ENCODE data around the gene ACSS1. TPM values are rescaled to one million over a fixed set of nuclear protein-coding genes. Genes with fewer than 3 reads are reported as not detected.

The ACSS1 gene
- total RNA-seq, 1 experiment from 2014 or later, result 1.5 TPM

- TF ChIP-seq NFATC4 (CRISPR knock-in tag; IDR thresholded peaks at IDR 0.05) (no peak), ZNF317 (CRISPR knock-in tag; IDR thresholded peaks at IDR 0.05; ENCODE audit: borderline replicate concordance, low read depth) (no peak)
Measured at GRCh38 chr20:25079171-25079570, 21.2 kb upstream of the ACSS1 start (continued).

- Mint-ChIP-seq H3K27ac (no peak overlapping the region), H3K27me3 (ENCODE audit: low read depth) (peaks cover 68% of the 10 kb centered on the region), H3K4me3 (no peak overlapping the region), H3K4me1 (peaks cover 18% of the 10 kb centered on the region), H3K36me3 (no peaks in the 10 kb centered on the region), H3K9me3 (peaks cover 1% of the 10 kb centered on the region; the same call in 1 of the 2 replicates)
- ATAC-seq (no peak), DNase-seq (ENCODE audit: low spot score) (no peak)
- POLR2A ChIA-PET, result interaction anchor here (0.7 kb wide), 1 partner anchor 695 kb away, joined by 5 read pairs; no protein-coding TSS in a partner anchor
- TF ChIP-seq ATF1 (CRISPR knock-in tag; IDR thresholded peaks at IDR 0.05), result no peak
- no peak for TF ChIP-seq HMGA2 (CRISPR knock-in tag; IDR thresholded peaks at IDR 0.05)
- TF ChIP-seq FOXJ3 (CRISPR knock-in tag; IDR thresholded peaks at IDR 0.05; ENCODE audit: borderline replicate concordance), result no peak
- no peak for TF ChIP-seq SOX15 (CRISPR knock-in tag; IDR thresholded peaks at IDR 0.05)
- TF ChIP-seq SP1 (CRISPR knock-in tag; conservative IDR thresholded peaks at IDR 0.05), result no peak
- TF ChIP-seq CTCF (IDR thresholded peaks at IDR 0.05), result no peak
- no peak for TF ChIP-seq HMGXB4 (CRISPR knock-in tag; IDR thresholded peaks at IDR 0.05)
- TF ChIP-seq STAT6 (CRISPR knock-in tag; conservative IDR thresholded peaks at IDR 0.05; ENCODE audit: low read depth), result no peak
- no peak for TF ChIP-seq JUN (CRISPR knock-in tag; IDR thresholded peaks at IDR 0.05)
- no peak for TF ChIP-seq E2F4 (CRISPR knock-in tag; IDR thresholded peaks at IDR 0.05; ENCODE audit: borderline replicate concordance, low read depth)
- no peak for TF ChIP-seq AR (CRISPR knock-in tag; IDR thresholded peaks at IDR 0.05)
- no peak for TF ChIP-seq PRDM15 (CRISPR knock-in tag; IDR thresholded peaks at IDR 0.05)
- TF ChIP-seq ELF4 (CRISPR knock-in tag; IDR thresholded peaks at IDR 0.05; ENCODE audit: low read depth), result no peak
- TF ChIP-seq CREM (CRISPR knock-in tag; IDR thresholded peaks at IDR 0.05), result no peak
- no peak for TF ChIP-seq NR2C2 (CRISPR knock-in tag; IDR thresholded peaks at IDR 0.05)
- no peak for TF ChIP-seq ETV6 (CRISPR knock-in tag; IDR thresholded peaks at IDR 0.05)
- TF ChIP-seq USF2 (CRISPR knock-in tag; IDR thresholded peaks at IDR 0.05), result no peak
- CTCF ChIA-PET, result interaction anchor here (0.9 to 2.1 kb wide), 8 partner anchors 13 to 169 kb away, joined by 3 to 11 read pairs (median 4); partner anchors contain the start of genes ENTPD6 and PYGB
Measured at GRCh38 chr20:25078662-25079061, 20.7 kb upstream of the ACSS1 start.

Data from WTC11 (cell line).